Stimulated activated CD4-positive, alpha-beta T cell treated with anti-CD3 and anti-CD28 coated beads, TNF-alpha, amount 100 ng/mL, for 1 hour (primary cell): ENCODE data around the gene GRIN3A.
"Not testable (repeated sequence)": the region's sequence is repeated elsewhere in the genome, so short reads cannot be mapped to it uniquely, and the experiment has no call there.

Experiments used
- DNase-seq, 3 donors: peaks; one replicate each; pipeline ENCODE4 v3.0.0-alpha.2; 2020; ENCODE audit warnings: low read depth in 3 of 3, low spot score in 1 of 3

The GRIN3A gene

GRCh38 chr9:101738566-101739183 is at the start of gene GRIN3A:
TSS of gene GRIN3A (minus strand) at chr9:101738647. CDS start at chr9:101737979, 668 bp downstream.
- no peak for DNase-seq

DNA sequence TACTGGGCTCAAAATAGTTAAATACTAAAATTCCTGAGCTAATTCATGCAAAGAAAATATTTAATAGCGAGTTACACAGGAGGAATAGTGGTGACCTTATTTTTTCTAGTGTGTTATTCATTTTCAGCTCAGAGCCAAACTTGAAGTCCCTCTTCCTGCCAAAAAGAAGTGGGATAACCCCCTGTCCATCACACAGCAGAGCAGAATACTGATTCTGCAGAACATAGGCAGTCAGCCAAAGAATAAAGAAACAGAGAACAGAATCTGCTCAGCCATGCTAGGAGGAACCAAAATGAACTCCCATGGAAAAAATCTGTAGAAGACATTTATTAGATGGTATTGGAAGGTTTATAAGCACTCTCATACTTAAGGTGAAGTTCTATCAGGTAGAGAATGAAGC is 49.4 kb upstream of the GRIN3A start:
- DNase-seq: no peak

- DNase-seq: no peak
Observed at GRCh38 chr9:101778332-101778731, 39.9 kb upstream of the GRIN3A start.

DNA sequence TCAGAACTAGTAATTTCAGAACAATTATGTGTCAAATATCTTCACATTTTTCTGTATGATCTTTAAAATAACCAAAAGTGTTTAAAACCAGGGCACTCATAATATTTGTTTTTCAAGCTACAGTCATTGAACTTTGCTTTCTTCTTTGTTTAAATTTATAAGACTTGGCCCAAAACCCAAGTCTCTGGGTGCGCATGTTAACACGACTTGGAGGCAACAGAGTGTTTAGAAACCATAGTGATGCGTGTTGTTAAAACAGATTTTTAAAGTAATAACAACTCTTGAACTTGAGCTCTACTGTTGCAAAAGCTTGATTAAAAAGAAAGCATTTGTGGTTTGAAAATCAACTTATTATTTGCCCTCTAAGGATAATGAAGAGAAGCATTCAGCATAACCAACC is 26.0 kb upstream of the GRIN3A start:
- DNase-seq: no peak

- DNase-seq: no peak
Observed at GRCh38 chr9:101758304-101758930, 20.0 kb upstream of the GRIN3A start.

GRCh38 chr9:101753716-101754115 is 15.3 kb upstream of the GRIN3A start:
- no peak for DNase-seq

- DNase-seq: no peak
Observed at GRCh38 chr9:101751895-101752294, 13.4 kb upstream of the GRIN3A start.

DNA sequence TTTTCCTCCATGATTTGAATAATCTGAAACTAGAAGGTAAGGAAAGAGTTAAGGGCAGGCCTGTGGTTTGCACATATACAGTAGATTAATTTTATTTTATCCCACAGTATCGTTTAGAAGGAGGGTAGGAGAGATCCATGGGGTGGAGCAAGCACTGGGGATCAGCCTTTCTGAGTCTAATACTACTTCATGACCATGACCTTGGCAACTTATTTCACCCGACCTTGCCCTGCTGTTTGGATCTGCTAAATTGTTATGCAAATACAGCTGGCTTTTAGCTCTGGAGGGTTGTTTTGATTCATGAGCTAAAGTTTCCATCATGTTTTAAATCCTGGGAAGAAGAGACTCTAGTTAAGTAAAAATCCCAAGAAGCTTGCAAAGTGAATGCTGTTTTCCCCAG is 864 bp upstream of the GRIN3A start:
- no peak for DNase-seq

- DNase-seq: no peak
Observed at GRCh38 chr9:101737705-101738565, 512 bp downstream of the GRIN3A start.

- no peak for DNase-seq
Observed at GRCh38 chr9:101737165-101737704, 1.2 kb downstream of the GRIN3A start.

DNA sequence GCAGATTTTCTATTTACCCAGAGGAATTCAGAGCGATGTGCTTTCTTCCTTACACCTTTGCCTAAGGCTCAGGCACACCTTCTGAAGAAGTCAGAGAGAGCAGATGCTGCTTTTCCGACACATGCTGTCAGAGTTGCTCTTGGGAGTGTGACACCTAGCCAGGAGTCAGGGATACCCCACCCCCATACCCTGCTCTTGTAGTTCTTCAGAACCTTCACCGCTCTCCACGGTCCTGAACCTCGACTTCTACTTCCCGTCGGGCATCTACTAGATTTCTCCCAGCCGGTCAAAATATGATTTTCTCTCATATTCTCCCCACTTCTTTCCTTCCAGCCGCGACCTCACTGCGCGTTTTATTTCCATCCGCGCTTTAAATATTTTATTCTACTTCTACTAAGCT is 1.7 kb downstream of the GRIN3A start:
- no peak for DNase-seq

DNA sequence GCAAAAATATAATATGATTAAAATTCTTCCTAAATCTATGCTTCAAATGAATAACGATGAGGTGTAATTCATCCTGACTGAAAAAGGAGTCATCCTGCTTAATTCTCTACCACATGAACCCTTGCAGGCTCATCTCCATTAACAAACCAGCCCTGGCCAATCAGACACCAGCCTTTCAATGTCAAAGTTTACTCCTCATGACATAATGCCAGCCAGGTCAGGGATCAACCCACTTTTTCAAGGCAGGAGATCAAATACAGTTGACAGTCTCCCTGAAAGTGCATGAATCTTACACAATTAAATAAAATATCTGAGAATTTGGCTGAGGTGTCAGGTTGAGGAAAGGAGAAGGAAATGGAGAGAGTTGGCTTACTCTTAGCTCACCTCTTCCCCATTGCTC is 7.0 kb downstream of the GRIN3A start:
- DNase-seq: no peak

- no peak for DNase-seq
Observed at GRCh38 chr9:101727612-101728524, 10.6 kb downstream of the GRIN3A start.

DNA sequence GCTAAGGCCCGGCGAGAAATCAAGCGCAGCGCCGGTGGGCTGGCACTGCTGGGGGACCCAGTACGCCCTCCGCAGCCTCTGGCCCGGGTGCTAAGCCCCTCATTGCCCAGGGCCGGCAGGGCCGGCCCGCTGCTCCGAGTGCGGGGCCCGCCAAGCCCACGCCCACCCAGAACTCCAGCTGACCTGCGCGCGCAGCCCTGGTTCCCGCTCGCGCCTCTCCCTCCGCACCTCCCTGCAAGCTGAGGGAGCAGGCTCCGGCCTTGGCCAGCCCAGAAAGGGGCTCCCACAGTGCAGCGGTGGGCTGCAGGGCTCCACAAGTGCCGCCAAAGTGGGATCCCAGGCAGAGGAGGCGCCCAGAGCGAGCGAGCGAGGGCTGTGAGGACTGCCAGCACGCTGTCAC is 14.2 kb downstream of the GRIN3A start:
- not testable (repeated sequence) for DNase-seq

GRCh38 chr9:101718192-101718591 is 20.3 kb downstream of the GRIN3A start:
- no peak for DNase-seq

DNA sequence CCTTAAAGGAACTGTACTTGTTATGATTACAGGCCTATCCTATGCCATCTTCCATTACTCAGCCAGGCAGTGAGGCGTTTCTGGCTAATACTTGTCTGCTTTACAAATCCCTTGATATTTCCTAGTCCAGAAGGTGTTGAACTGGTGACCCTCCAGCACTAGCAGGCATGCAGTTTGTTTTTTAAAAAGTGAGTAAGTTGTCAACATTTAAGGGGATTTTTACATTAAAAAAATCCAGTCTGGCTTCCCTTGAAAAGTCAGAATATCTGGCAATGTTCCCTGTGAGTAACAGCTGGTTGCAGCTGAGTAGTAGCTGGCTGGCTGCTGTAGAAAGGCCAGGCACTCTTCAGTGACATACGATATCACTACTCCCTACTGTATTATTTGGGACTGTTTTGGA is 21.8 kb downstream of the GRIN3A start:
- no peak for DNase-seq

DNA sequence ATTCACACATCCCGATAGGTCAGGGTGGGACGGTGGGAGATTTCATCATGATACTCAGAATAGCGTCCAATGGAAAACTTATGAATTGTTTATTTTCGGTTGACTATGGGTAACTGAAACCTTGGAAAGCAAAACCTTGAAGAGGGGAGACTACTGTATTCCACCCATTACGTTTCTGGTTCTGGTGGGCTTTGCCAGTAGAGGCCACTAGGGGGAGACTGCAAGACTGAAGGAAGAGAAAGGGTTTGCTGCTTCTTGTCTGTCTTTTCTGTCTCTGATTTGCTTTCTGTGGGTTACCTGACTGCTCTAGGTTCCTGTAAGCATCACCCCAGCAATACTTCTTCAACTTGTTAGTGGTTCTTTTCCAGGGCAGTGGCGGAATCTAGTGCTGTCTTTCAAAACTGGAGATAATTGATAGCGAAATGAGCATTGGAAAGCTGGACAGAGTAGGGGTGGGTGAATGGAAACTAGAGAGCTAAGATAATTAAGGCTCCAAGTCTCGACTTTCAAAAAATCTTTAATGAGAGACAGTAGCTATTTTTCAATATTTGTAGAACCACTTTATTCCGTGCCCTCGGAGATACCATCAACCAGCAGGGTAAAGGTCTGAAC is 27.0 kb downstream of the GRIN3A start:
- DNase-seq: no peak

DNA sequence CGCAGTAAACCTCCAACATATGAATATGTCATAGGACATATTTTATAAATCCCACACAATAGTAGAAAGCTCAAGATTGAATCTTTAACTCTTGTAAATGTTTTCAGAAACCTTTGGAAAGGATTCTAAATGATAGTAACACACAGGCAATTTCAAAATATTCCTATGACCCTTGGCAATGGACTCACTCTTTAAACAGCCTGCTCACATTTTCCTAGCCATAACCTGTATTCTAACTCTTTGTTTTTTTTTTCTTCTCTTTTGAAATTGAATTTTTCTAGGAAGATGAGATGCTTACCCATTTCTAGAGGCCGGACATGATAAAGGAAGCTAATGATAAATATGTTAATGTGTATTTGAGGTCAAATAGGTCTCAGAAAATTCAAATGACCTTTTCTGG is 29.6 kb downstream of the GRIN3A start:
- no peak for DNase-seq

GRCh38 chr9:101707721-101708120 is 30.7 kb downstream of the GRIN3A start:
- no peak for DNase-seq

DNA sequence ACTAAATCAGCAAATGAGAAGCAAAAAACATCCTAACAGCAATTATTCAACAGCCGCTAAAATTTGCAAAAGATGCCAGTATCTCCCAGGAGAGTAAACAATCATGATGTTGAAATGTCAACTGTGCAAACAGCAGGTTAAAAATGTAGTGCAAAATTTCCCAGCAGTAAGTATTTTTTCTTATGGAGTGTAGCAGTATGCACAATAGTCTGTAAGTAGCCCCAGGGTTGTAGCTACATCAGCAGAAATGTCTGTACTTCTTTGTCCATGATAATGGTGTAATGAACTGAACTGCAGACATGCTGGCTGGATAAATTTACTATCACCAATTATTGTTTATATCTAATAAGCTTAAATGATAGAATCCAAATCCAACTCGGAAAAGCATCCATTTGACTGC is 31.4 kb downstream of the GRIN3A start:
- DNase-seq: no peak
